SHP77 treated with DMSO at 0.1 percent for 48 hours (cell line): ENCODE data around the gene IPPK.

ENCODE experiments used
- DNase-seq: peaks from one replicate; lab custom pipeline; 2025; lab: John Stamatoyannopoulos, UW

Gene IPPK

DNA sequence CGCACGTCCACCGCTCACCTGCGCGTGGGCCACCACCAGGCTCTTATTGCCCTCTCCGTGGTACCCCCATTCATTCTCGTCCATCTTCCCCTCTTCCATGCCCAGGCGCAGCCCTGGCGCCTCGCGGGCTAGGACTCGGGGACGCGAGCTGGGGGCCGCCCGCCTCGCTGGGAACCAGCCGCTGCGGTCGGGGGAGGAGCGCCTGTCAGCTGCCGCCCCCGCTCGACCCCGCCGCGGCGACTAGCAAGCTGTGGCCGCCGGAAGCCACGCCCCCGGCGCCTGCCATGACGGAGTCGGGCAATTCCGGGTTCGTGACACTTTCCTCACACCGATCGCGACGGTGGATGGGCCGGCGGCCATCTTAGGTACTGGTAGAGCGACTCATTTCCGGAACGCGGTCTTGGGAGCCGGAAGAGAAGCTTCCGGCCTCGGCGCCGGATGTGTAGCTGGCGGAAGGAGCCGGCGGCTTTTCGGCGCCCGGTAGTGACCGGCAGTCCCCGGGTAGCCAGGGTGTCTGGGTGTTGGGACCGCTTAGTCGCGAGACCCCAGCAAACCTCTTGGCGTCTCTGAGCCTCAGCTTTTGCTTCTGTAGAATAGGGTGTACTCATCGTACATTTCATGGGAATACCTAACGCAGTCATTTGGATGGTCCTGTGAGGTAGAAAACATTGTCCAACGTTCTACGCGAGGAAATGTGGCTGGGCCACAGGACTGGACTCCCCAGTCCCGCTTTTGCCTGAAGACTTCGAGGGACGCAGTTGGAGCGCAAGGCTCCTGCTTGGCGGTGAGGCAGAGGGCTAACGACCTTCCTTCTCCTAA lies at the start of gene IPPK:
Gene IPPK, minus strand, starts transcription at position 242 of the 819 bp plus-strand sequence. Its CDS starts 143 bp downstream, at position 99.
- peak; percentile 98 for DNase-seq

GRCh38 chr9:92719028-92719647 lies 49.2 kb upstream of the IPPK start:
- DNase-seq, result no peak

- DNase-seq, result no peak
Observed at GRCh38 chr9:92718086-92719001, 48.4 kb upstream of the IPPK start.

DNA sequence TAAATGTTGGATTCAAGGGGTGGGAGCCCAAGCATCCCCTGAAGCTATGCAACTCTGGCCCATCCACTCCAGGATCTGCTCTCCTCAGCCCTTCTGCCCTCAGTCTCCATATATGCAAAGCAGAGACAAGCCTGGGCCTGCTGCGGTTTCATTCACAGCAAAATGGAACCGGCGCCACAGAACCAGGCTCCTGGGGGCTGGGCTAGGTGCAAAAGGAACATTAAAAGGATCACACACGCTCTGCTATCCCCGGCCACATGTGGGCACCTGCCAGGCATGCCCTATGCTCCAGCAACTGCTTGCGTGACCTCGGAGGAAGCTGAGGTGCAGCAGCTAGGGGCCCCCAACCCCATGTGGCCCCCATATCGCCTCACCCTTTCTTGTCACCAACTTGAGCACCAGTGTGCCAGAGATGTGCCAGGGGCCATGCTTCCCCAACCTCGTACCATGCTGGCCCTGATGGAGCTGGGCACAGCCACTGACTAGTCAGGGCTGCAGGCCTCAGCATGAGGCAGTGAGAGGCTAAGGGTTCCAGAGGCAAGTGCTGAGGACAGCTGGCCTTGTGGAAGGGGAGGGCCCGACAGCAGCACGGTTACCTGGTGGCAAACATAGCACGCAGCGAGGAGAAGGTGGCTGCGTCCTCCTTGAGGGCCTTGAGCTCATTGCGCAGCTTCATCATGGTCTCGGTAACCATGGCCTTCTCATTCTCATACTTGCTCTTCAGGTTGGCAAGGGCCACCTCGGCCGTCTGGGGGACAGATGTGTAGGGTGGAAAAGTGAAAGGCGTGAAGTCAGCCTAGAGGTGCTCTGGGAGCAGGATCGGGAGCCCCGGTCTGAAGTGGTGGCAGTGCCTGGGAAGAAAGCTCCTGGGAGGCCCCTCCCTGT lies 47.5 kb upstream of the IPPK start:
- DNase-seq, result no peak

- no peak for DNase-seq
Observed at GRCh38 chr9:92716557-92716956, 46.6 kb upstream of the IPPK start.

GRCh38 chr9:92715488-92716231 lies 45.7 kb upstream of the IPPK start:
- DNase-seq, result no peak

DNA sequence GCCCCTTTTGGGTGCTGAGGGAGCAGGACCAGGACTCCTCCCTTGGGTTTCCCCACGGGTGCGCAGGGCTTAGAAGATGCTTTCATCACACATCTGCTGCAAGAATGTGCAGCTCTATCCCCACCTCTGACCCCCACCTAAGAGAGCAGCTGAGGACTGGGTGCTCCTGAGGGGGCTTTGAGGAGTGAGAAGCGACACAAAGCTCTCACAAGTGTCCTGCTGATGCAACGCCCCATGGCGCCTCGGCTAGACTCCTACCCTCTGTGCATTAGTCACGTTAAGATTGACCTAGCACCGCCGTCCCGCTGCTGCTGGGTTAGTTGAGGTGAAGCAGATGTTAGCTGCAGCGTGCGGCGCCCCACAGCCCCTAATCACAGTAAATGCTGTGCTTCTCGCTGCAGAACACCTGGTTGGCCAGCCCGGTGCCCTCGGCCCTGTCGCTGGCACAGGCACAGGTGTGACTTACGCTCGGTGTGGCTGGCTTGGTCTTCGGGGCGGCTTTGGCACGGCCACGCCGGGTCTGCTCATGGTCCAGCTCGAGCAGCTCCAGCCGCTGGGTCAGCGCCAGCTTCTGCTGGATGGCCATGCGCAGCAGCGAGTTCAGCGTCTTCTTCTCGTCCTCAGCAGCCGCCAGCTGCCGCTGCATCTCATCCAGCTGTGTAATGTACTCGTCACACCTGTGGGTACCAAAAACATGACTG lies 45.0 kb upstream of the IPPK start:
- DNase-seq, result no peak

DNA sequence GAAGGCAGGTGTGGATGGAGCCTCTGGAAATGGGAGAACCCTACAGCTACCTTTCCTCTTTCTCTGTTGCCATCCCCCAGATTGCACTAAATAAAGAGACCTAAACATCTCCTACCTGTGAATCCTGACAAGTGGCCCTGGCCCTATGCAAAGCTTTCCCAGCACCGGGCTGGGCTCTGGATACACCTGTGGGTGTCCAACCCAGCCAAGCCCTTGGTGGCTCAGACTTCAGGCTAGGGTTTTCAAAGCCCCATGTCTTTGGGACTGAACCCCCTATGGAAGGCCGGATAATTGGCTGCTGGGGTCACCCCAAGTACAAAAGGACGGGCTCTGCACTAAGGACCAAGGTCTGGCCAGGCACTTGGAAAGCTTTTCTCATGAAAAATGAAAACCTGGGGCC lies 44.1 kb upstream of the IPPK start:
- no peak for DNase-seq

GRCh38 chr9:92713528-92713927 lies 43.6 kb upstream of the IPPK start:
- no peak for DNase-seq

GRCh38 chr9:92712767-92713166 lies 42.8 kb upstream of the IPPK start:
- no peak for DNase-seq

GRCh38 chr9:92711844-92712243 lies 41.9 kb upstream of the IPPK start:
- DNase-seq, result no peak

- no peak for DNase-seq
Observed at GRCh38 chr9:92711146-92711545, 41.2 kb upstream of the IPPK start.

DNA sequence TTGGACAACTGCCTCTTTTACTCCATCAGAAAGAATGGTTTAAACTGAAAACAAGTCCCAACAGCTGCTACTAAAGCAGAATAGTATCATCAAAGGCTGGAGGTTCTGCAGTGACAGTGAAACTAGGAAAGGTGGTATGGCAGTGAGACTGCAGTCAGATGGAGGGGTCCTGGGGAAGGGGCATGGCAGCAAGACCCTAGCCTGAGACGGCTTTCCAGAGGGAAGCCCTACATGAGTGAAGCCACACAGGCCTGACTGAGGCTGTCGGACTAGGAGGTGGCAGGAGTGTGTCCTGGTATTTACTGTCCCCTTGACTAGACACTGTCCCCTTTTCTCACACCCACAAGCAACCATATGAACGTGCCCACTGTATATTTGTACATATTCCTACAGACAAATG lies 40.4 kb upstream of the IPPK start:
- DNase-seq, result no peak

DNA sequence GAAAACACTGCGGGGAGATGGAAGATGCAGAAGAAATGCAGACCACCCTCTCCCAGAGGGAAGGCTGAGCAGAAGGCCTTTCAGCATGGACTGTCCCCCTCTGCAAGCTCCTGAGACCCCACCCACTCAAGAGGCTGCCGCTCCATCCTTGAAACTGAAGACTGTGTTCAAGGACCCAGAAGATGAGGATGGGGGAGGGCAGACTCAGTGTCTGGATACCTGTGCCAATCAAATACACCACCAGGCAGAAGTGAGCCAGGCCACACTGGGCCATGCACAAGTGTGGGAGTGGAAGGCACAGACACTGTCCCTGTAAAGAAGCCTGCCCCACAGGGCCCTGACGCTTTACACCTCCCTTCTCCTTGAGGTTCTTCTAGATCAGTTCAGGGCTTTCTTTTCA lies 40.0 kb upstream of the IPPK start:
- no peak for DNase-seq

GRCh38 chr9:92709240-92709639 lies 39.3 kb upstream of the IPPK start:
- no peak for DNase-seq

DNA sequence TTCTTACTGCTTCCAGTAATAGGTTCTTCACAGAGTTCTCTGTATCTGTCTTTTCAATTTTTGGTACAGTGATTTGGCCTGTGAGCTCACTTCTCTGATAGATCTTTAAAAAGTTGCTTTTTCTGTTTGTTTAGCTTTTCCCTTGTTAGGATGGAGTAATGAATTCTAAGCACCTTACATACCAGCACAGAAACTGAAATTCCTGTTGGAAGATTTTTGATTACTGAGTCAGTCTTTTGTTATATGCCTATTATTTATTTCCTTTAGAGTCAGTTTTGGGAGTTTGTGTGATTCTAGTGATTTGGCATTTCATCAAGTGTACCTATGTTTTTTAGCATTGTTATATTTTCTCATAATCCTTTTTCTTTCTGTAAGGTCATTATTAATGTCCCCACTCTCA lies 37.6 kb upstream of the IPPK start:
- DNase-seq, result no peak

GRCh38 chr9:92706218-92706940 lies 36.4 kb upstream of the IPPK start:
- DNase-seq, result no peak

DNA sequence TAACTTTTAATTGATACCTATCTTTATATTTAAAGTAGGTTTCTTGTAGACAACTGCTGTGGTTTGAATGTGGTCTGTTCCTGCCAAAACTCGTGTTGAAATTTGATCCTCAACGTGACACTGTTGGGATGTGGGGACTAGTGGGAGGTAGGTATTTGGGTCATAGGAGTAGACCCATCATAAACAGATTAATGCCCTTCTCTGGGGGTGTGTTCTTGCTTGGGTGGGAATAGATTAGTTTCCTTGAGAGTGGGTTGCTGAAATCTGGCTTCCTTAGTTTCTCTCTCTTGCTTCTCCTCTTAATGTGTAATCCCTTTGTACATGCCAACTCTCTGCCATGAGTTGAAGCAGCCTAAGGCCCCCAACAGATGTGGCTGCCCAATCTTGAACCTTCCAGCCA lies 34.6 kb upstream of the IPPK start:
- no peak for DNase-seq

DNA sequence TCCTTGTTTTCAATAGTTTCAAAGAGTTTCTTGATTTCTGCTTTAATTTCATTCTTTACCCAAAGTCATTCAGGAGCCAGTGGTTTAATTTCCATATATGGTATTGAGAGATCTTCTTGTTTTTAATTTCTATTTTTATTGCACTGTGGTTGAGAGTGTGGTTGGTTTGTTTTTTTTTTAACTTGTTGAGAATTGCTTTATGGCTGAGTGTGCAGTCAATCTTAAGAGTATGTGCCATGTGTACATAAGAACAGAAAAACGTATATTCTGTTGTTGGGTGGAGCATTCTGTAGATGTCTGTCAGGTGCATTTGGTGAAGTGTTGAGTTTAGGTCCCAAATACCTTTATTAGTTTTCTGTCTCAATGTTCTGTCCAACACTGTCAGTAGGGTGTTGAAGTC lies 26.7 kb upstream of the IPPK start:
- no peak for DNase-seq

DNA sequence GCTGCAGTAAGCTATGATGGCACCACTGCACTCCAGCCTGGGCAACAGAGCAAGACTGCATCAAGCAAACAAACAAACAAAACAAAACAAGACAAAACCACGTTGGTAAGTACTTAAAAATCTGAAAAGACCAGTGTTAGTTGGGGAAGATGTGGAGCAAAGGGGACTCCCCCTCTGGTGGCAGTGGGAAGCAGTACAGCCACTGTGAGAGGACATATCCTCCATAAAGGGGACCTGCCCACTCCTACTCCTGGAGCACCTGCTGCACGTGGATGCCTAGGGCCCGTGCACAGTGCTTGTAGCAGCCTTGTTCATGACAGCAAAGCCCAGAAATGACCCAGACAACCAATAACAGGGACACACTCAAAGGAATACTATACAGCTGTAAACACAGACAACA lies 17.0 kb upstream of the IPPK start:
- no peak for DNase-seq
